ENCODE data around the gene KHNYN.
"Not testable (repeated sequence)": the region's sequence is repeated elsewhere in the genome, so short reads cannot be mapped to it uniquely, and the experiment has no call there.

KHNYN gene

GRCh38 chr14:24459331-24459730, 29.6 kb downstream of the KHNYN start:
- no peak overlapping the region for H3K4me3 ChIP-seq (ENCODE audit: insufficient read length, low read depth)
- TF ChIP-seq ZNF274 (IDR thresholded peaks at IDR 0.05; ENCODE audit: low read depth, low read length) = no peak
- TF ChIP-seq SUZ12 (IDR thresholded peaks at IDR 0.05; ENCODE audit: extremely low read depth, insufficient read depth, insufficient read length) = no peak
- TF ChIP-seq YY1 (IDR thresholded peaks at IDR 0.05; ENCODE audit: insufficient read depth, insufficient read length) = no peak
- H3K9me3 ChIP-seq (ENCODE audit: insufficient read depth, low read length) = peaks cover 5% of the 10 kb centered on the region; the same call in 1 of the 2 replicates
- no peak overlapping the region for H3K9ac ChIP-seq (ENCODE audit: insufficient read length, low read depth)
- H3K27me3 ChIP-seq (ENCODE audit: insufficient read depth, insufficient read length) = no peaks in the 10 kb centered on the region
- H3K4me1 ChIP-seq (ENCODE audit: insufficient read depth, insufficient read length) = no peaks in the 10 kb centered on the region
- peaks cover 8% of the 10 kb centered on the region for H3K36me3 ChIP-seq (ENCODE audit: insufficient read depth, insufficient read length, low read length)
- DNase-seq (ENCODE audit: low read depth, low spot score) = no peak

- Histone ChIP-seq H3K36me3 (ENCODE audit: insufficient read depth, insufficient read length, low read length) (peaks cover 8% of the 10 kb centered on the region), H3K9me3 (ENCODE audit: insufficient read depth, low read length) (no peaks in the 10 kb centered on the region; the same call in 1 of the 2 replicates), H3K4me1 (ENCODE audit: insufficient read depth, insufficient read length) (no peaks in the 10 kb centered on the region), H3K4me3 (ENCODE audit: insufficient read length, low read depth) (no peak overlapping the region), H3K9ac (ENCODE audit: insufficient read length, low read depth) (no peak overlapping the region), H3K27me3 (ENCODE audit: insufficient read depth, insufficient read length) (no peaks in the 10 kb centered on the region)
- DNase-seq (ENCODE audit: low read depth, low spot score) = no peak
- TF ChIP-seq SUZ12 (IDR thresholded peaks at IDR 0.05; ENCODE audit: extremely low read depth, insufficient read depth, insufficient read length) (no peak), ZNF274 (IDR thresholded peaks at IDR 0.05; ENCODE audit: low read depth, low read length) (no peak), YY1 (IDR thresholded peaks at IDR 0.05; ENCODE audit: insufficient read depth, insufficient read length) (no peak)
Measured at GRCh38 chr14:24461336-24461735, 31.6 kb downstream of the KHNYN start.

GRCh38 chr14:24463017-24463883, 33.5 kb downstream of the KHNYN start:
- H3K9me3 ChIP-seq (ENCODE audit: insufficient read depth, low read length) = no peaks in the 10 kb centered on the region
- H3K27me3 ChIP-seq (ENCODE audit: insufficient read depth, insufficient read length) = no peaks in the 10 kb centered on the region
- H3K36me3 ChIP-seq (ENCODE audit: insufficient read depth, insufficient read length, low read length) = peaks cover 1% of the 10 kb centered on the region
- TF ChIP-seq YY1 (IDR thresholded peaks at IDR 0.05; ENCODE audit: insufficient read depth, insufficient read length) = no peak
- H3K4me1 ChIP-seq (ENCODE audit: insufficient read depth, insufficient read length) = no peaks in the 10 kb centered on the region
- no peak overlapping the region for H3K9ac ChIP-seq (ENCODE audit: insufficient read length, low read depth)
- no peak overlapping the region for H3K4me3 ChIP-seq (ENCODE audit: insufficient read length, low read depth)
- DNase-seq (ENCODE audit: low read depth, low spot score) = no peak

- Histone ChIP-seq H3K9ac (ENCODE audit: insufficient read length, low read depth) (no peak overlapping the region), H3K4me1 (ENCODE audit: insufficient read depth, insufficient read length) (no peaks in the 10 kb centered on the region), H3K9me3 (ENCODE audit: insufficient read depth, low read length) (no peaks in the 10 kb centered on the region), H3K27me3 (ENCODE audit: insufficient read depth, insufficient read length) (no peaks in the 10 kb centered on the region), H3K4me3 (ENCODE audit: insufficient read length, low read depth) (no peak overlapping the region), H3K36me3 (ENCODE audit: insufficient read depth, insufficient read length, low read length) (no peaks in the 10 kb centered on the region)
- TF ChIP-seq SUZ12 (IDR thresholded peaks at IDR 0.05; ENCODE audit: extremely low read depth, insufficient read depth, insufficient read length) (no peak), ZNF274 (IDR thresholded peaks at IDR 0.05; ENCODE audit: low read depth, low read length) (no peak), YY1 (IDR thresholded peaks at IDR 0.05; ENCODE audit: insufficient read depth, insufficient read length) (no peak)
- DNase-seq (ENCODE audit: low read depth, low spot score) = no peak
Measured at GRCh38 chr14:24463884-24464785, 34.4 kb downstream of the KHNYN start.

- Histone ChIP-seq H3K9me3 (ENCODE audit: insufficient read depth, low read length) (no peaks in the 10 kb centered on the region), H3K36me3 (ENCODE audit: insufficient read depth, insufficient read length, low read length) (no peaks in the 10 kb centered on the region), H3K9ac (ENCODE audit: insufficient read length, low read depth) (no peak overlapping the region), H3K4me1 (ENCODE audit: insufficient read depth, insufficient read length) (no peaks in the 10 kb centered on the region), H3K27me3 (ENCODE audit: insufficient read depth, insufficient read length) (no peaks in the 10 kb centered on the region), H3K4me3 (ENCODE audit: insufficient read length, low read depth) (no peak overlapping the region)
- TF ChIP-seq YY1 (IDR thresholded peaks at IDR 0.05; ENCODE audit: insufficient read depth, insufficient read length) = no peak
- TF ChIP-seq SUZ12 (IDR thresholded peaks at IDR 0.05; ENCODE audit: extremely low read depth, insufficient read depth, insufficient read length) = no peak
- TF ChIP-seq ZNF274 (IDR thresholded peaks at IDR 0.05; ENCODE audit: low read depth, low read length) = no peak
- no peak for DNase-seq (ENCODE audit: low read depth, low spot score)
Measured at GRCh38 chr14:24465368-24465767, 35.6 kb downstream of the KHNYN start.

- no peak for TF ChIP-seq ZNF274 (IDR thresholded peaks at IDR 0.05; ENCODE audit: low read depth, low read length)
- no peak for TF ChIP-seq SUZ12 (IDR thresholded peaks at IDR 0.05; ENCODE audit: extremely low read depth, insufficient read depth, insufficient read length)
- no peak for TF ChIP-seq YY1 (IDR thresholded peaks at IDR 0.05; ENCODE audit: insufficient read depth, insufficient read length)
- no peak overlapping the region for H3K4me3 ChIP-seq (ENCODE audit: insufficient read length, low read depth)
- H3K4me1 ChIP-seq (ENCODE audit: insufficient read depth, insufficient read length) = no peaks in the 10 kb centered on the region
Measured at GRCh38 chr14:24465805-24466204, 36.1 kb downstream of the KHNYN start.

GRCh38 chr14:24470450-24470849, 40.7 kb downstream of the KHNYN start:
- not testable (repeated sequence) for H3K9me3 ChIP-seq (ENCODE audit: insufficient read depth, low read length); DNase-seq (ENCODE audit: low read depth, low spot score); H3K27me3 ChIP-seq (ENCODE audit: insufficient read depth, insufficient read length); H3K9ac ChIP-seq (ENCODE audit: insufficient read length, low read depth); H3K36me3 ChIP-seq (ENCODE audit: insufficient read depth, insufficient read length, low read length); H3K4me1 ChIP-seq (ENCODE audit: insufficient read depth, insufficient read length); H3K4me3 ChIP-seq (ENCODE audit: insufficient read length, low read depth)

More at GRCh38 chr14:24465805-24466204, 36.1 kb downstream of the KHNYN start:
- Histone ChIP-seq H3K36me3 (ENCODE audit: insufficient read depth, insufficient read length, low read length) (no peaks in the 10 kb centered on the region), H3K9me3 (ENCODE audit: insufficient read depth, low read length) (no peaks in the 10 kb centered on the region), H3K27me3 (ENCODE audit: insufficient read depth, insufficient read length) (no peaks in the 10 kb centered on the region), H3K9ac (ENCODE audit: insufficient read length, low read depth) (no peak overlapping the region)
- no peak for DNase-seq (ENCODE audit: low read depth, low spot score)
